Measurements from ENCODE around the gene GRIK5.

DNA sequence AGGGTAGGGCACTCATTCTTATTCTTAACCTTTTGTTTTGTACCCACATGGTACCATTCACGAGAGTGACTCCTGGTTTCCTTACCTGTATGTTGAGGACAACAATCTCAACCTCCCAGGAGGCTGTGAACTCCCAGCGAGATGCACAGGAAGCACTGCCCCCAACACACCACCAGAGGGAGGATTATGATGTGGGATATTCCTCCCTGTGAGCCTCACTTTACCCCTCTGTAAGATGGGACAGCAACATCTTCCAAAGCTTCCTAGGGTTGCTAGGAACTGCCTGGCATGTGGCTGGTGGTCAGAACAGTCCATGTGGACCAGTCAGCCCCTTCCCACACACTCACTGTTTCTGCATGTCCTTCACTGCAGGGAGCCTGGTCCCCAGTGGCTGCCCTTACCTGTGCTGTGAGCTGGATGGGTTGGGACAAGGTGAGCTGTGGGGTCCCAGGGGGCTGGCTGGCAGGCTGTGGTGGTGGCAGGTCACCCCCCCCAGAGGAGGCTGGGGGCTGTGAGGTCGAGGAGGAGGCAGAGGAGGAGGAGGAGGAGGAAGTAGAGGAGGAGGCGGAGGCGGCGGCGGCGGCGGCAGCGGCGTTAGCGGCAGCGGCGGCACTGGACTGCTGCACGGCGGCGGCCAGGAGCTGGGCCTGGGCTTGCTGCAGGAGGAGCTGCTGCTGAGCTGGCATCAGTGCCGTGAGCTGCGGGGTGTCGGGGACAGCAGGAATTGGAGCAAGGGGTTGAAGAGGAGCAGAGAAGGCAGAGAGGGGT is 46.5 kb upstream of the GRIK5 start:
- TF ChIP-seq POLR2A (IDR thresholded peaks at IDR 0.05) = no peak
- TF ChIP-seq, protein P1, sequence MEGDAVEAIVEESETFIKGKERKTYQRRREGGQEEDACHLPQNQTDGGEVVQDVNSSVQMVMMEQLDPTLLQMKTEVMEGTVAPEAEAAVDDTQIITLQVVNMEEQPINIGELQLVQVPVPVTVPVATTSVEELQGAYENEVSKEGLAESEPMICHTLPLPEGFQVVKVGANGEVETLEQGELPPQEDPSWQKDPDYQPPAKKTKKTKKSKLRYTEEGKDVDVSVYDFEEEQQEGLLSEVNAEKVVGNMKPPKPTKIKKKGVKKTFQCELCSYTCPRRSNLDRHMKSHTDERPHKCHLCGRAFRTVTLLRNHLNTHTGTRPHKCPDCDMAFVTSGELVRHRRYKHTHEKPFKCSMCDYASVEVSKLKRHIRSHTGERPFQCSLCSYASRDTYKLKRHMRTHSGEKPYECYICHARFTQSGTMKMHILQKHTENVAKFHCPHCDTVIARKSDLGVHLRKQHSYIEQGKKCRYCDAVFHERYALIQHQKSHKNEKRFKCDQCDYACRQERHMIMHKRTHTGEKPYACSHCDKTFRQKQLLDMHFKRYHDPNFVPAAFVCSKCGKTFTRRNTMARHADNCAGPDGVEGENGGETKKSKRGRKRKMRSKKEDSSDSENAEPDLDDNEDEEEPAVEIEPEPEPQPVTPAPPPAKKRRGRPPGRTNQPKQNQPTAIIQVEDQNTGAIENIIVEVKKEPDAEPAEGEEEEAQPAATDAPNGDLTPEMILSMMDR (IDR thresholded peaks at IDR 0.05) = no peak

Data from right lobe of liver (tissue), 4 donors.